GM18867 (cell line): ENCODE data around the gene REPS1.

Source experiments
- ATAC-seq: cut with Tn5 transposase; IDR thresholded peaks from one replicate; pipeline ENCODE4 v1.9.1; 2021; ENCODE audit warnings: mild to moderate bottlenecking, moderate library complexity; ENCODE audit not compliant: unreplicated experiment

Gene REPS1

DNA sequence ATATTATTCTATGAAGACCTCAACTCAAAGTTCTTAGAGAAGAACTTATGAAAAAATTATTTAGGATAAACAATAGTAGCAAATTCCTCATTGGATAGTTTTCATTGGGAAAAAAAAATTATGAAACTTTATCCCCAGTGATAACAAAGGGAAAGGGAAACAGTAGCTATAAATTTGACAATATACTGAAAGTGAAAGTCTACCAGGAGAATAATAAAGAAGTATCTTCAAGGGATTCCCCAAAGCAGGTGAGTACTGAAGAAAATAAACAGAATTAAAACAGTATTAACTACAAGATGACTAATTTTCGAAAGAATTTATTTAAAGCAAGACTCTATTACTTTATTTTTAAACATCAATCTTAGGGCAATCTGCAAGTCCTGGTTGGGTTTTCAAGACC is 56.4 kb downstream of the REPS1 start:
- no peak for ATAC-seq

GRCh38 chr6:138926579-138926978 is 61.5 kb downstream of the REPS1 start:
- ATAC-seq: no peak

- no peak for ATAC-seq
Observed at GRCh38 chr6:138925806-138926205, 62.2 kb downstream of the REPS1 start.

DNA sequence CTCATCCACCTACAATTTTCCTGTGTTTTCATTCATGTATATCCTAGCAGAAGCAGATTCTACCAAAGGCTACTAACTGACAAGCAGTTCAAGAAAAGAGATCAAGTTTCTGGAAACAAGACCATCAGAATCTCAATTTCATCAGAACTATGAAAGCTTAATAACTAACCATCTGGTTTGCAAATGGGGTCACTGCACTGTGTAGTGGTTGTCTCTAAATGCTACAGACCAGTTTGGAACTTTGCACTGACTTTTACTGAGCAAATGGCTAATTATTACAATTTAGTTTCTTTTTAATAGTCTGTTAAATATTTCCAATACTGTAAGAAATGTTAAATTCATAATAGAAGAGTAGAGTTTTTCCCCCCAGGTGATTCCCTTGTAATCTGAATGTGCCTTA is 64.5 kb downstream of the REPS1 start:
- ATAC-seq: no peak

GRCh38 chr6:138920906-138921305 is 67.1 kb downstream of the REPS1 start:
- ATAC-seq: no peak

- ATAC-seq: no peak
Observed at GRCh38 chr6:138914701-138915100, 73.4 kb downstream of the REPS1 start.

DNA sequence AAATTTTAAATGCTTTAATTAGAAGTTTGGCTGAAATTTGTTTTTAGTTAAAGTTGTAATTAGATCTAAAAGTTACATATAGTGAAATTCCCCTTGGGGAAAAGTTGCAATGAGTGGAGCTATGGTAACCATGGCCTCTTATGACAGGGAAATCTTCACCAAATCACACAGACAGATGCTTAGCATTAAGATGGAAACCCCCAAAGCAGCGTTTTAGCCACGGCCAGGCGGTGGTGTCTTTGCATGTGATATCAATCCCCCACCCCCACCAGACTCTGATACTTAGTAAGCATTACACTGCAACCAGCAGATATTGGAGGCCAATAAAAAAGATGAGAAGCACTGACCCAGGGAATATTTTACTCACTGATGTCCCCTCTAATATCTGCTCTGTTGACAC is 75.7 kb downstream of the REPS1 start:
- ATAC-seq: no peak

GRCh38 chr6:138909975-138910374 is 78.1 kb downstream of the REPS1 start:
- no peak for ATAC-seq

DNA sequence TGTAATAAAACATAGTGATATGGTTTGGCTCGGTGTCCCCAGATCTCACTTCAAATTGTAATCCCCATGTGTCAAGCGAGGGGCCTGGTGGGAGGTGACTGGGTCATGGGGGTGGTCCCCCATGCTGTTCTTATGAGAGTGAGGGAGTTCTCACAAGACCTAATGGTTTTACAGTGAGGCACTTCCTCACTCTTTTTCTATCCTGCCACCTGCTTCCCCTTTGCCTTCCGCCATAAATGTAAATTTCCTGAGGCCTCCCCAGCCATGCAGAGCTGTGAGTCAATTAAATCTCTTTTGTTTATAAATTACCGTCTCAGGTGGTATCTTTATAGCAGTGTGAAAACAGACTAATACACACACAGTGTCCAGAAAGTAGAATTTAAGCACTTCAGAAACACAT is 78.5 kb downstream of the REPS1 start:
- no peak for ATAC-seq

DNA sequence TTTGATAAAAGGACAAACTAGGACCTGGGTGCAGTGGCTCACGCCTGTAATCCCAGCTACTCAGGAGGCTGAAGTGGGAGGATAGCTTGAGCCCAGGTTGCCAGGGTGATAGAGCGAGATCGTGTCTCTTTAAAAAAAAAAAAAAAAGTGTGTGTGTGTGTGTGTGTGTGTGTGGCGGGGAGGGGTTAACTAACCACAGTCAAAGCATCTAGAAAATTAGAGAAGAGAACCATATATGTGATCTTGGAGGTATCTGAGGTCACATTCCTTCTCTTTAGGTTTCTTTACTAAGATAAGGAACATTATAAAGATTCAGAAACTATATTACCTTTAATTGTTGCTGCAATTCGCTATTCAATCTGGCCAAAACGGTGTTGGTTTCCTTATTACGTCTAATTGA is 80.9 kb downstream of the REPS1 start:
- ATAC-seq: no peak

DNA sequence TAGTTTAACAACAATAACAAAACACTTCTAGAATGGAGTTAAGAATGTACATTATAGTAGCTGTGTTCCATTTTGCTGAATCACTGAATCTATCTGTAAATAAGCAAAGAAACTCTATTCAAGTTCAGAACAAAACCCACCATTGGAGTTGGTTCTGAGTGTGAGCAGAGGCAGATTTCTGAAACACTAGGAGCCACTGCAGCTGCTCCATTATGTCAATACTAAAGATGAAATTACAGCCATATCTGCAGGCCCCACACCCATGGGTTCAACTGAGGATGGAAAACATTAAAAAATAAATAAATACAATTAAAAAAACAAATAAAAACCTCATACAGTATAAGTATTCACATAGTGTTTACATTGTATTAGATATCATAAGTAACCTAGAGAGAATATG is 91.0 kb downstream of the REPS1 start:
- no peak for ATAC-seq

GRCh38 chr6:138896104-138896756 is 91.8 kb downstream of the REPS1 start:
- ATAC-seq: no peak

GRCh38 chr6:138891255-138891986 is 96.6 kb downstream of the REPS1 start:
- no peak for ATAC-seq

DNA sequence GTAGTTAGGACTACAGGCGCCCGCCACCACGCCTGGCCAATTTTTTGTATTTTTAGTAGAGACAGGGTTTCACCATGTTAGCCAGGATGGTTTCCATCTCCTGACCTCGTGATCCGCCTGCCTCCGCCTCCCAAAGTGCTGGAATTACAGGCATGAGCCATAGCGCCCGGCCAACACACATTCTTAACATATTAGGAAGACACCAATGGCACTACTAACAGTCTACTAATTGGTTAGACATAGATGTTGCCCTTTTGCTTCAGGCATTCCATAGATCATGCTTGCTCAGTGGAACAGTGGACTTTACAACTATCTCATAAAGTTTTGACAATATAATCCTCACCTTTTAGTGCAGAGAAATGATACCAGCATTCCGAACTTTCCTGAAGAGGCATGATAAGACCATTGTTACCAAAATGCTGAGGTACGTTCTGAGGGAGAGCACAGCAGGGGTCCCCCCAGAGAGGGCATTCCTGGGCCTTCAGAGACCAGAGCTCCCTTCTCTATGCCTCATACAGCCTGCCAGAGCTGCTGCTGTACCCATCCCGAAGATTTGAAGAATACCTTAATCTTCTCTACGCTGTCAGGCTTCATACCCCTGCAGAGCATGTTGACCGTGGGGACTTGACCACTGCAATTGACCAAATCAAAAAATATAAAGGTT is 102.8 kb downstream of the REPS1 start:
- ATAC-seq: no peak

DNA sequence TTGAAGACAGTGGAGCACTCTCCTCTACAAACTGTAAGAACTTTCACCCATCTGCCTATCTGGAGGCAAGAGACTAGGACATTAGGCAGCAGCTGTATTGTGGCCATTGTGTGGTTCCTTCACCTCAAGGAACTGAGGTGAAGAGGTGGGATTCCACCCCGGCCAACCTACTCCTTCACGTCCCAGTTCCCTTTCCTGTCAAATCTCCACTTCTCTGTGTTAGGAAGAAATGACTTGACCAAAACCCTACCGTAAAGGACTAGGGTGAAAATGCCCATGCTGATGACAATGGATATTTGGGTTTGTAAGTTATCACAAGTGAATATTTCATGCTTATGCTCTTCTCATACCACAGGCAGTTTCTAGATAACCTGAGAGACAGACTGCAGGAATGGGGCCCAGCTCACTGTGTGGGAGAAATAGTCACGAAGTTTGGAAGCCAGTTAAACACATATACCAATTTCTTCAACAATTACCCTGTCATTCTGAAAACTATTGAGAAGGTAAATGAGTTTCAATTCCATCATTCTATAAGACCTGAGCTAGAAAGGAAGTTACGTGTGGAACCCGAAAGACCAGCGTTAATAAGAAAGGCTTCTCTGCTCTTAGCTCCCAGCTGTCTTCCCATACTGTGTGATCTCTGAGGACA is 105.6 kb downstream of the REPS1 start:
- ATAC-seq: peak; percentile 81

DNA sequence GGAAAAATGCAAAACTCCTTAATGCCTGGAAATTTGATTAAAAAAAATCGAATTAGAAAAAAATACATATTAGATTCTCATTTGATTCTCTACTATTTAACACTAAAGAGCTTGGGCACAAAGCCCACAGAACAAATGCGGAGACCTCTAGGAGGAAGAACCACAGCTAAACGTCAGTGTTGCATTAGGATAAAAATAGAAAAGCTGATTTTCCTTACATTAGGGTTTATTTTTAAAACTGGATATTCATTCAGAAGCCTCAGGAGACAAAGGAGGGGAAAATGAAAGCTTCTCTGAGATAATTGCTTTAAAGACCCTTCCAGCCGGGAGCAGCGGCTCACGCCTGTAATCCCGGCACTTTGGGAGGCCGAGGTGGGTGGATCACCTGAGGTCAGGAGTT is 114.9 kb downstream of the REPS1 start:
- ATAC-seq: no peak

DNA sequence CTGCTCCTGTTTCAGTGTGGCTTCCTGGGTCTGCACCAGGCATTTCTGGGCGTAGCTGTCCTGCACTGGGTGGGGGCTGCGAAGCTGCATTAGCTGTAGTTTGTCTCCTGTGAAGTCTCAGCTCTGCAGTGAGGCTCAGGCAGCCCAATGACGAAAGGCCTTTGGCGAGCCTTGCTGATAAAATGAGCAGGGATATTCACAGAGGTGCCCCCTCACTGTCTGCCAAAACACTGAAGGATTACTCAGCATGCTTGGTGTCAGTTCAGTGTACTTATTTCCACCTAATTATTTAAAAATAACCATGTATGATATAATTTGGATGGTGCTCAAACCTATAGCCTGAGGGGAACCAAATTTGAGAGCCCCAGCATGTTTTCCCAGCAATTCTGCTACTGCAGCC is 118.7 kb downstream of the REPS1 start:
- ATAC-seq: no peak

DNA sequence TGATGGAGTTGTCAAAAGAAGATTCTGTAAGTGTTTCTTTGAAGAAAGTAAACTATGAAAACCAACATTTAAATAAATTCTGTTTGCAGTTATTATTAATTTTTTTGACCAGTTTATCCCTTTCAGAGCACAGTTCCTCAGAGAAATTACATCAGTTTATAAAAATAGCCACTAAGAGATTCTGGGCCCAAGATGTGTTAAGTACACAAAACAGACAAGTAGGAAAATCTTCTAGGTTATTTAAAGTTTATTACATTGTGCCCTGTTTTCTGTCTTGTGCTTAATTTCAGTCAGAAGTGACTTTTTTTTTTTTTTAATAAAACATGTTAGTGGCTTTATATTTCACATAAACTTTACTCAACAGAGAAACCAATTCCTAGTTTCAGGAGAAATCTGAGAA is 119.9 kb downstream of the REPS1 start:
- no peak for ATAC-seq

DNA sequence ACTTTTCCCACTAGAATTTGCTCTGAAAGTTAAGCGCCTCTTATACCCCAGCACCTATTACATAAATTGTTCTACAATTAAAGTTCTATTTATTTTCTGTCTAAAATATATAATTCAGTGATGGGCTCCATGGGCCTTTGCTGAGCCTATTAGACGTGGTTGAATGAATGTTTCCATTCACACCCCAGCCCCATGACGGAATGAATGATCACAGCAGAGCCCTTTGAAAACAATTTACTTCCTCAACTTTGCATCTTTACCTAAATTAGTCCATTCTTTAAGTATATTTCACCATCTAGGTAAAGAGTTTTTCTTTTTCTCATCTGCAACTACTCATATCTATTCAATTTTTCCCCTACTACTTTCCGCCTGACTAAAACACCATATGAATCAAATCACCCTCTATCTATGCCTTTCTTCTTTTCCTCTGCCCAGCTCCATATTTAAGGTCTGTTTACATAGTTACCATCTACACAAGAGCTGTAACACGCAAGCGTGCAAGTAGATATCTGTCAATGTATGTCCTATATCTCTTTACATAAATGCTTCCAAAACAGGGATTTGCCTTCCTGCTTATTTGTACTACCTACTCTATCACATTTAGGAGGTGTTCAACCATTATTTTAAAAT is 122.5 kb downstream of the REPS1 start:
- no peak for ATAC-seq

DNA sequence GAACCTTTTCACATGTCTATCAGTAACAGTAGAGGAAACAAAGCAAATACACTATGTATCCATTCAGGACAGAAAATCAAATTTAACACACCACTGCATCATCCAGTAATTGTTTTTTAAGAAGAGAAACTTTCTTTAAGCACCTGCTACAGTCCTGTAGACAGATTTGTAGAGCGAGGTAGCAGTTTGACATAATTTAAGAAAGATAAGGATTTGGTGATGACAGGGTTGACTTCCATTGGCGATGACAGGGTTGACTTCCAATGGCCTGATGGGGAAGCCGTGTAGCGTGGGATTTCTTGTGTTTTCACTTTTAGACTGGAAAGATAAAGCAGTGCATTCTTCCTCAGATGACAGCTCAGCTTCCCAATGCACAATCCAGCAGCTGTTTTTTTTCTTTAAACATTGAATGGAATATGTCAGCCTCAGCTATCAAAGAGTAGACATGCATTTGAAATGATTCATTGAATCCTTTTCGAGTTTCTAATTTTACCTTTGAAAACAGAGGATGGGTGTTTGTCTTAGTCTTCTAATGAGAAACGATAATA is 123.6 kb downstream of the REPS1 start:
- ATAC-seq: no peak

GRCh38 chr6:138863321-138863720 is 124.7 kb downstream of the REPS1 start:
- ATAC-seq: no peak
